ENCODE results near the gene TTC39A.

DNA sequence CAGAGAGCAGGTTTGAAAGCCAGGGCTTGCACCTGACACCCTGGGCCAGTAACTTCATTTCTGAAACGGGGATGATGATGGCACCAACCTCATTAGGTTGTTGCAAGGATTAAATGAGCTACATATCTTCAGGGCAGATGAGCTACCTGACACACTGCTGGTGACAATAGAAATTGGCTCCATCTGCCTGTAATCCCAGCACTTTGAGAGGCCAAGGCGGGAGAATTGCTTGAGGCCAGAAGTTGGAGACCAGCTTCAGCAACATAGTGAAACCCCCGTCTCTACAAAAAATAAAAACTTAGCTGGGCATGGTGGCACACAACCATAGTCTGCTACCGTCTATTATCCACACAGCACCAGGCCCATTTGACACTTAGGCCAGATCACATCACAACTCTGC lies 6.3 kb upstream of the TTC39A start:
- no peak for TF ChIP-seq POLR2A (IDR thresholded peaks at IDR 0.05)
- TF ChIP-seq, protein P1, sequence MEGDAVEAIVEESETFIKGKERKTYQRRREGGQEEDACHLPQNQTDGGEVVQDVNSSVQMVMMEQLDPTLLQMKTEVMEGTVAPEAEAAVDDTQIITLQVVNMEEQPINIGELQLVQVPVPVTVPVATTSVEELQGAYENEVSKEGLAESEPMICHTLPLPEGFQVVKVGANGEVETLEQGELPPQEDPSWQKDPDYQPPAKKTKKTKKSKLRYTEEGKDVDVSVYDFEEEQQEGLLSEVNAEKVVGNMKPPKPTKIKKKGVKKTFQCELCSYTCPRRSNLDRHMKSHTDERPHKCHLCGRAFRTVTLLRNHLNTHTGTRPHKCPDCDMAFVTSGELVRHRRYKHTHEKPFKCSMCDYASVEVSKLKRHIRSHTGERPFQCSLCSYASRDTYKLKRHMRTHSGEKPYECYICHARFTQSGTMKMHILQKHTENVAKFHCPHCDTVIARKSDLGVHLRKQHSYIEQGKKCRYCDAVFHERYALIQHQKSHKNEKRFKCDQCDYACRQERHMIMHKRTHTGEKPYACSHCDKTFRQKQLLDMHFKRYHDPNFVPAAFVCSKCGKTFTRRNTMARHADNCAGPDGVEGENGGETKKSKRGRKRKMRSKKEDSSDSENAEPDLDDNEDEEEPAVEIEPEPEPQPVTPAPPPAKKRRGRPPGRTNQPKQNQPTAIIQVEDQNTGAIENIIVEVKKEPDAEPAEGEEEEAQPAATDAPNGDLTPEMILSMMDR (IDR thresholded peaks at IDR 0.05): no peak
- no peak for TF ChIP-seq EP300 (IDR thresholded peaks at IDR 0.05)
